ENCODE data around the gene CAMSAP1. TPM values are rescaled to one million over a fixed set of nuclear protein-coding genes. Genes with fewer than 3 reads are reported as not detected.

CAMSAP1 gene
- polyA plus RNA-seq, 1 donor = 9.8 TPM

DNA sequence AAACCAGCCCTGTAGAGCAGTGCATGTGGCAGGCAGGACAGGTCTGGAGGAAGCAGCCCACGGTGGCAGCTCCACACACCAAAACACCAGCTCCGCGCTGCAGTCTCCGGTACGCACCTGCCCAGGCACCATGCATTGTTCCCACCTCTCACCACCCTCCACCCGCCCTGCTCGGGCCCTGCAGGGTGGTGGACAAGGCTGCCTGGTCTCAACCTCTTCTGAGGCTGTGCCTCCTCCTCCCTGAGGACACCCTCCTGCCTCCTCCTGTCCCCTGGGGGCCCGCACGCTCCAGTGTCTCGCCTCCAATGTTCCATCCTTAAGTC lies 109.1 kb downstream of the CAMSAP1 start:
- H3K36me3 ChIP-seq (ENCODE audit: control insufficient read depth, insufficient read depth, low read length) = no peaks in the 10 kb centered on the region
- H3K27ac ChIP-seq (ENCODE audit: low read length) = no peak overlapping the region
- WGBS (ENCODE audit: insufficient coverage, low lambda C conversion rate) = no CpG with 5 or more reads among the region's 10 CpGs
- H3K4me1 ChIP-seq (ENCODE audit: control insufficient read depth, insufficient read depth, low read length) = no peaks in the 10 kb centered on the region
- H3K9me3 ChIP-seq (ENCODE audit: control insufficient read depth, low read depth, low read length) = no peaks in the 10 kb centered on the region
- DNase-seq = no peak
- no peaks in the 10 kb centered on the region for H3K27me3 ChIP-seq (ENCODE audit: control insufficient read depth, insufficient read depth, low read length)
- H3K4me3 ChIP-seq (ENCODE audit: low read length) = no peak overlapping the region

DNA sequence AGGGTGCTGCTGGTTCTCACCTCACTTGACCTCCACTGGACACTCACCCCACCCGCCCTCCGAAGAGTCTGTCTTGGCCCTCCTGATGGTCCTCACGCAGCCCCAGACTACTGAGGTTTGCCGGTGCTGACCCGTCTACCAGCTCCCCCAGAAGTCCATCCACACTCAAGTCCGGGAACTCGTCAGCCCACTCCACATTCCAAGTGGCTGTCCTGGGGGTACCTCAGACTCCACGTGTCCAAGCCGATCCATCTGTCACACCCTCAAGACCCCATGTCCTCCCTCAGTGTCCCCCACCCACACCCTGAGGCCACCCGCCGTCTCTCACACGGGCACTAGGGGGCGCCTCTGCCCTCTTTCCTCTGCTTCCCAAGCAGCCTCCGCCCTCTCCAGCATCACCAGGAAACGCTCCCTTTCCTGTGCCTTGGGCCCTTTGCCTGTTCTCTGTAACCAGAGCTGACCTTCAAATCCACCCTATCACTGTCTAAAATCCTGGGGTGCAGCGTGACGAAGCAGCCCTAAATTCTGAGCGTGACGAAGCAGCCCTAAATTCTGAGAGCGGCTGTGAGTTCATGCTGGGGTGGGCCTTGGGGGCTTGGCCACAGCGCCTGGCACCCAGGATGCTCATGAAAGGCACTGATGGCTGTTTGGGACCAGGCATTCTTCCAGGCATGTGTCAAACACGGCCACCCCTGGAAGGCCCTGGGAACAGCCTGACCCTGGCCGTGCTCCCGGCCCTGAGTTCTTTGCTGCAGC lies 109.7 kb downstream of the CAMSAP1 start:
- DNase-seq = peak in 1 of 2 donors; percentile 32
- WGBS (ENCODE audit: insufficient coverage, low lambda C conversion rate) = 80% methylated on average over 1 of the region's 24 CpGs
- no peak overlapping the region for H3K27ac ChIP-seq (ENCODE audit: low read length)
- no peaks in the 10 kb centered on the region for H3K36me3 ChIP-seq (ENCODE audit: control insufficient read depth, insufficient read depth, low read length)
- no peaks in the 10 kb centered on the region for H3K4me1 ChIP-seq (ENCODE audit: control insufficient read depth, insufficient read depth, low read length)
- no peak overlapping the region for H3K4me3 ChIP-seq (ENCODE audit: low read length)
- no peaks in the 10 kb centered on the region for H3K27me3 ChIP-seq (ENCODE audit: control insufficient read depth, insufficient read depth, low read length)
- H3K9me3 ChIP-seq (ENCODE audit: control insufficient read depth, low read depth, low read length) = no peaks in the 10 kb centered on the region

- no CpG with 5 or more reads among the region's 22 CpGs for WGBS (ENCODE audit: insufficient coverage, low lambda C conversion rate)
- Histone ChIP-seq H3K4me1 (ENCODE audit: control insufficient read depth, insufficient read depth, low read length) (no peaks in the 10 kb centered on the region), H3K36me3 (ENCODE audit: control insufficient read depth, insufficient read depth, low read length) (no peaks in the 10 kb centered on the region), H3K27ac (ENCODE audit: low read length) (no peak overlapping the region), H3K4me3 (ENCODE audit: low read length) (no peak overlapping the region), H3K27me3 (ENCODE audit: control insufficient read depth, insufficient read depth, low read length) (no peaks in the 10 kb centered on the region), H3K9me3 (ENCODE audit: control insufficient read depth, low read depth, low read length) (no peaks in the 10 kb centered on the region)
- DNase-seq = no peak
Measured at GRCh38 chr9:135796784-135797485, 110.4 kb downstream of the CAMSAP1 start.

DNA sequence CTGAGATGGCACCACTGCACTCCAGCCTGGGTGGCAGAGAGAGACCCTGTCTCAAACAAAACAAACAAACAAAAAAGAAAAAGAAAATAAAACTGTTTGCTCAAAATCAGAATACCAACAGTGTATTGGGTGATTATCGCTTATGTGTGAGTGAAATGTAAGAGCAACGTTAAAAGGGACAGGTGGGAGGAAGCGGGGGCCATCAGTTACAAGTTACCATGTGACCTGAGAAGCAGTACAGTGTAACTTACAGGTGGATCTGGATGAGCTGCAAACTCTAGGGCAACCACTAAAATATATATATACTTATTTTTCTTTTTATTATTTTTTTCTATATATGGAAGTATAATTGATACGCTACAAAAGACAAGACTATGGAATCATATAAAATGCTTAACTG lies 112.0 kb downstream of the CAMSAP1 start:
- H3K4me1 ChIP-seq (ENCODE audit: control insufficient read depth, insufficient read depth, low read length) = no peaks in the 10 kb centered on the region
- no peak for DNase-seq
- no peaks in the 10 kb centered on the region for H3K27me3 ChIP-seq (ENCODE audit: control insufficient read depth, insufficient read depth, low read length)
- 100% methylated on average over 2 of the region's 4 CpGs for WGBS (ENCODE audit: insufficient coverage, low lambda C conversion rate)
- H3K36me3 ChIP-seq (ENCODE audit: control insufficient read depth, insufficient read depth, low read length) = no peaks in the 10 kb centered on the region
- H3K4me3 ChIP-seq (ENCODE audit: low read length) = no peak overlapping the region
- no peaks in the 10 kb centered on the region for H3K9me3 ChIP-seq (ENCODE audit: control insufficient read depth, low read depth, low read length)
- H3K27ac ChIP-seq (ENCODE audit: low read length) = no peak overlapping the region

GRCh38 chr9:135794361-135794885 lies 112.9 kb downstream of the CAMSAP1 start:
- no peaks in the 10 kb centered on the region for H3K36me3 ChIP-seq (ENCODE audit: control insufficient read depth, insufficient read depth, low read length)

DNA sequence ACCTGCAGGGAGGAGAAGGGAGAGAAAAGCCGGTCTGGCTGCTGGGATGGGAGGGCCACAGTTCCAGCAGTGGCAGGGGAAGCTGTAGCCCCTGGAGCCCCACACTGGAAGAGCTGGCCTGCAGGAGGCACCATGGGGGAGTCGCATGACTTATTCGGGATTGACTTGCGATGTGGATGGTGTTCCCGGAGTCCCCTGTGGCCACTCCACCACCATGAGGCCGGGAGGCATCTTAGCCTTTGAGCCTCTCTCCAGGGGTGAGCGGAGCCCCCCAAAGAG lies 113.3 kb downstream of the CAMSAP1 start:
- Histone ChIP-seq H3K9me3 (ENCODE audit: control insufficient read depth, low read depth, low read length) (peaks cover 3% of the 10 kb centered on the region), H3K27me3 (ENCODE audit: control insufficient read depth, insufficient read depth, low read length) (no peaks in the 10 kb centered on the region), H3K27ac (ENCODE audit: low read length) (no peak overlapping the region), H3K4me1 (ENCODE audit: control insufficient read depth, insufficient read depth, low read length) (no peaks in the 10 kb centered on the region), H3K4me3 (ENCODE audit: low read length) (no peak overlapping the region), H3K36me3 (ENCODE audit: control insufficient read depth, insufficient read depth, low read length) (no peaks in the 10 kb centered on the region)
- WGBS (ENCODE audit: insufficient coverage, low lambda C conversion rate) = no CpG with 5 or more reads among the region's 7 CpGs
- no peak for DNase-seq

More at GRCh38 chr9:135794361-135794885, 112.9 kb downstream of the CAMSAP1 start:
- no peak overlapping the region for H3K27ac ChIP-seq (ENCODE audit: low read length)
- H3K27me3 ChIP-seq (ENCODE audit: control insufficient read depth, insufficient read depth, low read length) = no peaks in the 10 kb centered on the region
- no CpG with 5 or more reads among the region's 15 CpGs for WGBS (ENCODE audit: insufficient coverage, low lambda C conversion rate)
- no peak for DNase-seq
- no peaks in the 10 kb centered on the region for H3K9me3 ChIP-seq (ENCODE audit: control insufficient read depth, low read depth, low read length)
- no peak overlapping the region for H3K4me3 ChIP-seq (ENCODE audit: low read length)
- H3K4me1 ChIP-seq (ENCODE audit: control insufficient read depth, insufficient read depth, low read length) = no peaks in the 10 kb centered on the region

DNA sequence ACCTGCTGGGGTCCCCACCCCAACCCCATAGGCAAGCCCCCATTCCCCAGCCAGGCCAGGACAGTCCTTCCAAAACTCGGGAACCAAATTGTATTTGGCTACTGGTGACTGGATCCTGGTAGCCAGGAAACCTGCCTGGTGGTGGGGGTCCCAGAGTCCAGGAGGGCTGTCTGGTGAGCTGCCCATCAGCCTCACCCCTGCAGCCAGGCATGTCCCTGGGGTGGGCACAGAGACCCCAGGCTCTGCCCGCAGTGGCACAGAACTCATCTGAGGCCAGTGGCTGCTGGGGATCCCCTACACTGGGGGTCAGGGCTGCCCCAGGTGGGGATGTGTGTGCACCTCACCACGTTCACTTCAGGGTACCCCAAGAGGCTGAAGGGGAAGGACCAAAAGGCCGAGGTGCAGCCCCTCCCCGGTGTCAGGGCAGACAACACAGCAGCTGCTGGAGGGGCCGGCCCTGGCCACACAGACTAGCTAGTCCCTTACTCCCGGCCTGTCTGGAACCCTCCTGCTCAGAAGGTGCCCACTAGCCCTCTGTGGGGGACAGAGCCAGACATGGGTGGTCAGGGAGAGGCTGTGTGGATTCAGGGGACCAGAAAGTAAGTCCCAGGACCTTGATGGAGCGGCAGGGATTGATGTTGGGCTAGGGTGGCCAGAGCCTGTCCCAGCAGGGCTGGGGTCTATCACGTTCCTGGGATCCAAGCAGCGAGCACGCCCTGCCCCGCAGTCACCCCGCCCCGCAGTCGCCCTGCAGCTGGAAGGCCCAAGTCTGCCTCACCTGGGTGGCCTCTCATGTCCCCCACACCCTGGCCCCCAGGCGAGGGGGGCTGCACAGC lies 113.9 kb downstream of the CAMSAP1 start:
- no peak for DNase-seq
- no CpG with 5 or more reads among the region's 16 CpGs for WGBS (ENCODE audit: insufficient coverage, low lambda C conversion rate)
- H3K27me3 ChIP-seq (ENCODE audit: control insufficient read depth, insufficient read depth, low read length) = no peaks in the 10 kb centered on the region
- peaks cover 5% of the 10 kb centered on the region for H3K4me1 ChIP-seq (ENCODE audit: control insufficient read depth, insufficient read depth, low read length)
- no peak overlapping the region for H3K4me3 ChIP-seq (ENCODE audit: low read length)
- no peaks in the 10 kb centered on the region for H3K36me3 ChIP-seq (ENCODE audit: control insufficient read depth, insufficient read depth, low read length)
- H3K9me3 ChIP-seq (ENCODE audit: control insufficient read depth, low read depth, low read length) = peaks cover 6% of the 10 kb centered on the region
- H3K27ac ChIP-seq (ENCODE audit: low read length) = no peak overlapping the region

DNA sequence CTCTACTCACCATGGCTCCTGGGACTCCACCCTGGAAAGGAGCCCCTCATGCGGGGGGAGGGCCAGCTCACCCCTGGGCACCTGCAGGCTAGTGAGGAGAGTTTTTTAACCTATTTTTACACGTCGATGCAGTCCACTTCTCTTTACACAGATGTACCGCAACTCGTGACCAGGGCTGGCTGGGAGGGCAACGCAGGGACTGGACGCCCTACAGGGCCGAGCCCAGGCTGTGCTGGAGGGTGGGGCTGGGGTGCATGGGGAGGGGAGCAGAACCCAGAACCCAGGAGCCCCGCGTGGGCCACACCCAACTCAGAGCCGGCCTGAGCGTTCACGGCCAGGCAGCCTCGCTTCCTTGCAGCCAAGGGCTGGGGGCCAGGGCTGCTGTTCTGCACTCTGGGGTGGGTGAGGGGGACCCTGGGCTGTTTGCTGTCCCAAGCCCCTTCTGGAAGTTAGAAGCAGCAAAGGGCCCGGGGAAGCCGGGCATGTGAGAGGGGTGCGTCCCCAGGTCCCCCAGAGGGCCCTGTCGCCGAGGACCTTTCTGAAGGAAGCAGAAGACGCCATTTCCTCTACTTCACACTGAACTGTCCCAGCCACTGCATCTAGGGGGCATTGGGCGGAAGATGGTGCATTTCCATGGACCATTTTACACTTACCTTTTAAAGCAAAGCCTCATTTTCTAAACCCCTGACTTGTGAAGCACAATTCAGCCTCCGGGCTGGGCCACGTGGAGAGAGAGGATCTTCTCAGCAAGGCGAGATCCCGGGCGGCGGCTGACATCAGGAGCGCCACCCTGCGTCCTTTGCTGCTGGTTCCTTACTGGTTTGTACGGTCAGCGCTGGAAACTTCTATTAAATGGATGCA lies 114.8 kb downstream of the CAMSAP1 start:
- H3K4me1 ChIP-seq (ENCODE audit: control insufficient read depth, insufficient read depth, low read length) = peaks cover 5% of the 10 kb centered on the region
- no peaks in the 10 kb centered on the region for H3K27me3 ChIP-seq (ENCODE audit: control insufficient read depth, insufficient read depth, low read length)
- no peak for DNase-seq
- H3K27ac ChIP-seq (ENCODE audit: low read length) = no peak overlapping the region
- no peak overlapping the region for H3K4me3 ChIP-seq (ENCODE audit: low read length)
- H3K36me3 ChIP-seq (ENCODE audit: control insufficient read depth, insufficient read depth, low read length) = no peaks in the 10 kb centered on the region
- no CpG with 5 or more reads among the region's 31 CpGs for WGBS (ENCODE audit: insufficient coverage, low lambda C conversion rate)
- peaks cover 13% of the 10 kb centered on the region for H3K9me3 ChIP-seq (ENCODE audit: control insufficient read depth, low read depth, low read length)

GRCh38 chr9:135791431-135792267 lies 115.7 kb downstream of the CAMSAP1 start:
- Histone ChIP-seq H3K4me3 (ENCODE audit: low read length) (no peak overlapping the region), H3K27ac (ENCODE audit: low read length) (no peak overlapping the region), H3K27me3 (ENCODE audit: control insufficient read depth, insufficient read depth, low read length) (no peaks in the 10 kb centered on the region), H3K36me3 (ENCODE audit: control insufficient read depth, insufficient read depth, low read length) (no peaks in the 10 kb centered on the region), H3K9me3 (ENCODE audit: control insufficient read depth, low read depth, low read length) (peaks cover 13% of the 10 kb centered on the region), H3K4me1 (ENCODE audit: control insufficient read depth, insufficient read depth, low read length) (peaks cover 5% of the 10 kb centered on the region)
- no CpG with 5 or more reads among the region's 35 CpGs for WGBS (ENCODE audit: insufficient coverage, low lambda C conversion rate)
- no peak for DNase-seq

All from large intestine (tissue), 3 donors.